ENCODE measurements around the gene TSPAN12.

Gene TSPAN12

GRCh38 chr7:120740348-120740747 is 117.6 kb downstream of the TSPAN12 start:
- no peak for DNase-seq

GRCh38 chr7:120738816-120739215 is 119.1 kb downstream of the TSPAN12 start:
- DNase-seq = no peak
